Measurements from ENCODE around the gene CHRM5.

The CHRM5 gene, protein sequence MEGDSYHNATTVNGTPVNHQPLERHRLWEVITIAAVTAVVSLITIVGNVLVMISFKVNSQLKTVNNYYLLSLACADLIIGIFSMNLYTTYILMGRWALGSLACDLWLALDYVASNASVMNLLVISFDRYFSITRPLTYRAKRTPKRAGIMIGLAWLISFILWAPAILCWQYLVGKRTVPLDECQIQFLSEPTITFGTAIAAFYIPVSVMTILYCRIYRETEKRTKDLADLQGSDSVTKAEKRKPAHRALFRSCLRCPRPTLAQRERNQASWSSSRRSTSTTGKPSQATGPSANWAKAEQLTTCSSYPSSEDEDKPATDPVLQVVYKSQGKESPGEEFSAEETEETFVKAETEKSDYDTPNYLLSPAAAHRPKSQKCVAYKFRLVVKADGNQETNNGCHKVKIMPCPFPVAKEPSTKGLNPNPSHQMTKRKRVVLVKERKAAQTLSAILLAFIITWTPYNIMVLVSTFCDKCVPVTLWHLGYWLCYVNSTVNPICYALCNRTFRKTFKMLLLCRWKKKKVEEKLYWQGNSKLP

DNA sequence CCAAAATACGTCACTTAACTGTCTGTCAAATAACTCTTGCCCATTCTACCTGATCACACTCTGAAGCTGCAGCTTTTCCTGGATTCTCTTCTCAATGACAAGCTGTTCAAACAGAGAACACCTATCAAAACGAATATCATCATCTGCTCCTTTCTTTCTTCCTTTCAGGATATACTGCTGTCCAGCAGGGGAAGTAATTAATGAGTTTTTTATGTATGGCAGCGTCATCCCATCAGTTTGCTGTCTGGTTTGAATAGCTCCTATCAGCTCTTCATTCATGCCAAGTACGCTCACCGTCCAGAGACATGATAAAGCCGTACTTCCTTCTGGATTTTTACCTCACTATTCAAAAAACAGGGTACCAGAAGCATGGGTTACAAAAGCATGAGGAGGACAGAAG is at the start of gene CHRM5:
Gene CHRM5, plus strand, starts transcription at position 274 of the 400 bp plus-strand sequence. CDS start 94,221 bp downstream, outside the sequence.
- TF ChIP-seq, protein P1, sequence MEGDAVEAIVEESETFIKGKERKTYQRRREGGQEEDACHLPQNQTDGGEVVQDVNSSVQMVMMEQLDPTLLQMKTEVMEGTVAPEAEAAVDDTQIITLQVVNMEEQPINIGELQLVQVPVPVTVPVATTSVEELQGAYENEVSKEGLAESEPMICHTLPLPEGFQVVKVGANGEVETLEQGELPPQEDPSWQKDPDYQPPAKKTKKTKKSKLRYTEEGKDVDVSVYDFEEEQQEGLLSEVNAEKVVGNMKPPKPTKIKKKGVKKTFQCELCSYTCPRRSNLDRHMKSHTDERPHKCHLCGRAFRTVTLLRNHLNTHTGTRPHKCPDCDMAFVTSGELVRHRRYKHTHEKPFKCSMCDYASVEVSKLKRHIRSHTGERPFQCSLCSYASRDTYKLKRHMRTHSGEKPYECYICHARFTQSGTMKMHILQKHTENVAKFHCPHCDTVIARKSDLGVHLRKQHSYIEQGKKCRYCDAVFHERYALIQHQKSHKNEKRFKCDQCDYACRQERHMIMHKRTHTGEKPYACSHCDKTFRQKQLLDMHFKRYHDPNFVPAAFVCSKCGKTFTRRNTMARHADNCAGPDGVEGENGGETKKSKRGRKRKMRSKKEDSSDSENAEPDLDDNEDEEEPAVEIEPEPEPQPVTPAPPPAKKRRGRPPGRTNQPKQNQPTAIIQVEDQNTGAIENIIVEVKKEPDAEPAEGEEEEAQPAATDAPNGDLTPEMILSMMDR (IDR thresholded peaks at IDR 0.05) = no peak
- Histone ChIP-seq H3K27ac (no peak within 1 kb of the TSS), H3K4me3 (no peak within 1 kb of the TSS)
- DNase-seq (ENCODE audit: low spot score) = no peak

DNA sequence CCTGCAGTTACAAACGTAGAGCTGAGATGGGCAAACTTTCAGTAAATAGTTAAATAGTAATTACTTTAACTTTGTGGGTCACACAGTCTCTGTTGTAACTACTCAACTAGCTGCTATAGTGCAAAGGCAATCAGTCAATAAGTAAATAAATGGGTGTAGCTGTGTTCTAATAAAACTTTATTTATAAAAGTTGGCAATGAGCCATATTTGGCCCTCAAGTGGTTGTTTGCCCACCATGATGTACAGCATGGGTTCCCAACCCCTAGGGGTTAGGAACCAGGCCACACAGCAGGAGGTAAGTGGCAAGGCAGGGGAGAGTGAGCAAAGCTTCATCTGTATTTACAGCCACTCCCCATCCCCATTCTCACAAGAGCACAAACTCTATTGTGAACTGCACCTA is 44.9 kb upstream of the CHRM5 start:
- DNase-seq (ENCODE audit: low spot score) = no peak
- no peak overlapping the region for H3K27ac ChIP-seq
- no peak overlapping the region for H3K4me3 ChIP-seq
- TF ChIP-seq, protein P1 (IDR thresholded peaks at IDR 0.05) = no peak

DNA sequence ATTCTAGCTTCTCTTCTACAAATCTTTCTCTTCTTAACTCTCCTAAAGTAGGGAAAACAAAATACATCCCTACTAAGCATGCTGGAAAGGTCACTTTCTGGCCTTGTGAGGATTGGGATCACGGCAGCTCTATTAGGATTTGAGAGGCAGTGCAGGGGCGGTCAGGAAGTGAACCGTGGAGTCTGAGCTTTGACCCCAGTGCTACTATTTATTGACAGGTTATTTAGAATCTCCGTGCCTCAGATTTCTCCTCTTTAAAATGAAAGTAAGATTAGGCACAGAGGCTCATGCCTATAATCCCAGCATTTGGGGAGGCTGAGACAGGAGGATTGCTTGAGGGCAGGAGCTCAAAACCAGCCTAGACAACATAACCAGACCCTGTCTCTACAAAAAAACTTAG is 42.0 kb upstream of the CHRM5 start:
- TF ChIP-seq, protein P1 (IDR thresholded peaks at IDR 0.05) = no peak
- Histone ChIP-seq H3K4me3 (no peak overlapping the region), H3K27ac (no peak overlapping the region)
- DNase-seq (ENCODE audit: low spot score) = no peak

DNA sequence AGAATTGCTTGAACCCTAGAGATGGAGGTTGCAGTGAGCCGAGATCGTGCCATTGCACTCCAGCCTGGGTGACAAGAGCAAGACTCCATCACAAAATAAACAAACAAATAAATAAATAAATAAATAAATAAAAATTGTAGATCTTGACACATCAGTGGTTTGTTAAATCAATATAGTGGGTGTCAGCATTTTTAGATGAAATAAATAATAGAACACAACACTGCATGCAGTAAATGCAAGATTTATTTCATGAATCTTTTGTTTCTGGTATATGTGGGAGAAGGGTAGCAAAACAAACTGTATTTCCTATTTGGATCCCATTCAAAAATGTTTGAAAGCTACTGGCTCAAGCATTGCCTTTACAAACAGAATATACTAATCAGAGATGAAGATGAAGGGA is 35.6 kb upstream of the CHRM5 start:
- TF ChIP-seq, protein P1 (IDR thresholded peaks at IDR 0.05) = no peak
- DNase-seq (ENCODE audit: low spot score) = no peak
- Histone ChIP-seq H3K4me3 (no peak overlapping the region), H3K27ac (no peak overlapping the region)

DNA sequence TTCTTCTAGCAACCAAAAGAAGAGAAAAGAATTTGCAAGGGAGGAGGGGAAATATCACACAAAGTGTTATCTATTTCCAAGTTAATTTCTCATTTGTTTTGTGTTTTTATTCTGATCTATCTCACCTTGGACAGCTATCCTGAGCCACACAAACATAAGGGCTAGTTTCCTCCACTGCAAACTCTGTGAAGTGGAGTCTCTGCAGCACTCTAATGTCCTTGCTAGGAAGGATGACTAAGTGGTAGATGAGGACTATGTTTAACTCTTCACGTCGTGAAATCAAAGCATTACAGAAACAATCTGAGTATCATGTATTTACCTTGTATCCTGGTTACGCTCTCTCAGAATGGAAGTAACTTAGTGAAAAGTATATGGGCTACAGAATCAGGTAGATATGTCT is 33.9 kb upstream of the CHRM5 start:
- DNase-seq (ENCODE audit: low spot score) = no peak
- TF ChIP-seq, protein P1 (IDR thresholded peaks at IDR 0.05) = no peak
- no peak overlapping the region for H3K27ac ChIP-seq
- no peak overlapping the region for H3K4me3 ChIP-seq

DNA sequence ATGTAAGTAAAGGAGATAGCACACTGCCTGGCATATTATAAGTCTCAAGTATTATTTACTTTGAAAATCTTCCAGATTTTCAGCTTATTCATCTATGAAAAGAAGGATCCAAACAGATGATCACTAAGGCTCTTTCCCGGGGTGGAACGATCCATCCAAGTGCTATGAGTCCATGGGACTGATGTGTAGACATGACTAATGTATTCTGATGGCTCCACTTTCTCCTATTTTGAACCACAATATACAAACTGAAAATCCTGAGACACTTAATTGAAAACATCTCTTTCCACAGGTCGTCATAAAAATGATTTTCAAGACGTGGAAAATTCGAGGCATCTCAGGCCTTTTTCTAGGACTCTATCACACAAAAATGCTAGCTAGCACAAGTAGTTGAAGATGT is 33.4 kb upstream of the CHRM5 start:
- TF ChIP-seq, protein P1 (IDR thresholded peaks at IDR 0.05) = no peak
- Histone ChIP-seq H3K27ac (no peak overlapping the region), H3K4me3 (no peak overlapping the region)
- DNase-seq (ENCODE audit: low spot score) = no peak

Data from coronary artery (tissue), 2 donors.